ENCODE results near the gene DBH.

DBH gene

GRCh38 chr9:133633681-133634080 is 2.5 kb upstream of the DBH start:
- DNase-seq (ENCODE audit: insufficient read length, low spot score) = no peak

DNA sequence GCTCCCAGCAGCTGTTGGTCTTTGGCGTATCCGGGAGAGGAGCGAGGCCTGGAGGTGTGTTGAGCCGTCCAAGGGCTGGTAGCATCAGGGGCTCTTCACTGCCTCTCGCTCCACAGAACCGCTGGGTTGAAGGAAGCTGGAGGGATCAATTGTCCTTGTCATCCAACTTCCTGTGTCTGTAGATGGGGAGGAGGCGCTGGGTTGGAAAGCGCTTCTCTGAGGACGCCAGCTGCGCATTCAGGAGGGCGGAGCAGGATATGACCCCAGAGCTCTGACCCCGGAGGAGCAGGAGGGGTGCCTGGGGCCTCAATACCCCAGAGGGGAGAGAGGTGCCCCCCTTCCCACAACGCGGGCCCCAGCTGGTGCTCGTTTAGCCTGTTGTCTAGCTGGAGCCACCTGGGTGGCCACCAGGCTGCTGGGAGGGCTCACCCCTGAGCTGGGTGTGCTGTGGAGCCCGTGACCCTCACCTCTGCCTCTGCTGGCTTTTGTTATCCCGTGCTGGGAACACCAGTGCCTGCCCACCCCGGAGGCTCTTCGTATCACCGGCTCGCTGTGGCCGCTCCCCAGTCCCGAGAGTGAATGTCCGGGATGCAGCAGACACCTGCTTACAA is 2.0 kb upstream of the DBH start:
- TF ChIP-seq CTCF (IDR thresholded peaks at IDR 0.05; ENCODE audit: insufficient read depth, missing control alignments) = no peak

More at GRCh38 chr9:133633681-133634080, 2.5 kb upstream of the DBH start:
- TF ChIP-seq CTCF (IDR thresholded peaks at IDR 0.05; ENCODE audit: insufficient read depth, missing control alignments) = no peak
- FAIRE-seq = no peak

GRCh38 chr9:133635098-133635497 is 1.1 kb upstream of the DBH start:
- no peak for DNase-seq (ENCODE audit: insufficient read length, low spot score)
- no peak for FAIRE-seq
- no peak for TF ChIP-seq CTCF (IDR thresholded peaks at IDR 0.05; ENCODE audit: insufficient read depth, missing control alignments)

More for the DNA sequence above, 2.0 kb upstream of the DBH start:
- FAIRE-seq (no peak), DNase-seq (ENCODE audit: insufficient read length, low spot score) (no peak)

GRCh38 chr9:133636902-133637301 is 739 bp downstream of the DBH start:
- no peak for DNase-seq (ENCODE audit: insufficient read length, low spot score)
- no peak for FAIRE-seq
- no peak for TF ChIP-seq CTCF (IDR thresholded peaks at IDR 0.05; ENCODE audit: insufficient read depth, missing control alignments)

DNA sequence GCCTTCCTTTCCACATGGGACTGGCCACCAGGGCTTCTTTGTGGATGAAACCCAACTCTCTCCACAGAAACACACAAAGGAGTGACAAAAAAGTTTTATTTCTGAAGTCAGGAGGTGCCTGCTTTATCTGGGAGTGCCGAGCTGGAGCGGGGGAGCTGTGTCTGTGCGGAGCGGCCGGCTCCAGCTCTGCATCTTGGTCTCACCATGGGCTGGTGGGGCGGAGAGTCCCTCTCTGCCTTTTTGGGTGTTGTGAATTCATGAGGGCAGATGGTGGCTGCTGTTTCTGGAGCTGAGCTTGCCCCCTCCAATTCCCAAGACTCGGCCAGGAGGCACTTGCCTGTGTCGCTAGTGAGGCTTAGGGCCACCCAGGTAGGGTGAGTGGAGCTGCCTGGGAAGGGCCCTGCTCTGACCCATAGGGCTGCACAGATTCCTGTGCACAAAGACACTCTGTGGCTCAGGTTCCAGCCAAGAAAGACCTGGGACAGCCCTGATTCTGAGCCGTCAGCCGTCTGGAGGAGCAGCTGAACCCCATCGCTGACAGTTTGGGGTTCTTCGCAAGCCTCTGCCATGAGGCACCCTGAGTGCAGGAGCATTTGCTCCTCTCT is 1.4 kb downstream of the DBH start:
- DNase-seq (ENCODE audit: insufficient read length, low spot score) (no peak), FAIRE-seq (no peak)
- TF ChIP-seq CTCF (IDR thresholded peaks at IDR 0.05; ENCODE audit: insufficient read depth, missing control alignments) = no peak

DNA sequence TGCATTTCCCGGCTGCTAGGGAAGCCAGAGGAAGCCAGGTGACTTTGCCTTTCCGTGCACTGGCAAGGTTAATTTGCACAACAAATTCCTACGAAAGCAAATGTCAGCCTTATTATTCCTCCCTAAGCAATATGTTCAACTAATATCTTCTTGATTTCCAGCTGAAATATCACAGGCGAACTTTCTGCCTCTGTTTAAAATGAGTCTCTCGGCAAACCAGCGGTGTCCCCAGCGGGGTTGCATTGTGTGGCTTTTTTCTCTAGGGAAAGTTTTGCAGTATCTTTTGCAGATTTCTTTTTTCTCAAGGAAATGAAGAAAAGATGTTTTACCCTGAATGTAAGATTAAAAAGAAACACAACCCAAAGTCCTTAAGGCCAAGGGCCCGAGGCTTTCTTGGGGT is 1.9 kb downstream of the DBH start:
- no peak for TF ChIP-seq CTCF (IDR thresholded peaks at IDR 0.05; ENCODE audit: insufficient read depth, missing control alignments)
- no peak for DNase-seq (ENCODE audit: insufficient read length, low spot score)
- FAIRE-seq = no peak

- FAIRE-seq = no peak
- DNase-seq (ENCODE audit: insufficient read length, low spot score) = no peak
- TF ChIP-seq CTCF (IDR thresholded peaks at IDR 0.05; ENCODE audit: insufficient read depth, missing control alignments) = no peak
Measured at GRCh38 chr9:133638711-133639110, 2.5 kb downstream of the DBH start.
